CD4-positive, alpha-beta T cell treated with Interleukin-6 at 100 ng/mL for 8 hours (primary cell): Measurements from ENCODE around the gene ZNF488.
"Not testable (repeated sequence)": the region's sequence is repeated elsewhere in the genome, so short reads cannot be mapped to it uniquely, and the experiment has no call there.

Source experiments
- DNase-seq: peaks from one replicate; pipeline ENCODE4 v3.0.0-alpha.2; 2020; ENCODE audit warnings: mixed read lengths, low spot score

ZNF488 gene

GRCh38 chr10:47384148-47384921 is at the start of gene ZNF488:
Gene ZNF488 (minus strand): TSS chr10:47384293. CDS start chr10:47368829, 15,464 bp downstream.
- peak; percentile 66 for DNase-seq

GRCh38 chr10:47425813-47426419 is 41.8 kb upstream of the ZNF488 start:
- DNase-seq: no peak

- no peak for DNase-seq
Measured at GRCh38 chr10:47424231-47424630, 40.1 kb upstream of the ZNF488 start.

GRCh38 chr10:47423476-47423875 is 39.4 kb upstream of the ZNF488 start:
- no peak for DNase-seq

GRCh38 chr10:47421057-47421952 is 37.2 kb upstream of the ZNF488 start:
- no peak for DNase-seq

GRCh38 chr10:47420305-47421056 is 36.4 kb upstream of the ZNF488 start:
- no peak for DNase-seq

- no peak for DNase-seq
Measured at GRCh38 chr10:47419421-47419820, 35.3 kb upstream of the ZNF488 start.

GRCh38 chr10:47418966-47419365 is 34.9 kb upstream of the ZNF488 start:
- no peak for DNase-seq

- DNase-seq: no peak
Measured at GRCh38 chr10:47418321-47418720, 34.2 kb upstream of the ZNF488 start.

- not testable (repeated sequence) for DNase-seq
Measured at GRCh38 chr10:47416305-47417218, 32.5 kb upstream of the ZNF488 start.

GRCh38 chr10:47415520-47416304 is 31.6 kb upstream of the ZNF488 start:
- no peak for DNase-seq

- no peak for DNase-seq
Measured at GRCh38 chr10:47414752-47415519, 30.8 kb upstream of the ZNF488 start.

GRCh38 chr10:47414227-47414592 is 30.1 kb upstream of the ZNF488 start:
- DNase-seq: no peak

GRCh38 chr10:47413531-47414226 is 29.6 kb upstream of the ZNF488 start:
- DNase-seq: no peak

- no peak for DNase-seq
Measured at GRCh38 chr10:47412869-47413268, 28.8 kb upstream of the ZNF488 start.

- DNase-seq: no peak
Measured at GRCh38 chr10:47412177-47412730, 28.2 kb upstream of the ZNF488 start.

- no peak for DNase-seq
Measured at GRCh38 chr10:47410862-47411261, 26.8 kb upstream of the ZNF488 start.

- no peak for DNase-seq
Measured at GRCh38 chr10:47410271-47410670, 26.2 kb upstream of the ZNF488 start.
